ENCODE results near the gene OTX2. TPM values are rescaled to one million over a fixed set of nuclear protein-coding genes. Genes with fewer than 3 reads are reported as not detected.

The OTX2 gene
- total RNA-seq, 6 experiments from 2014 or later, result not detected

DNA sequence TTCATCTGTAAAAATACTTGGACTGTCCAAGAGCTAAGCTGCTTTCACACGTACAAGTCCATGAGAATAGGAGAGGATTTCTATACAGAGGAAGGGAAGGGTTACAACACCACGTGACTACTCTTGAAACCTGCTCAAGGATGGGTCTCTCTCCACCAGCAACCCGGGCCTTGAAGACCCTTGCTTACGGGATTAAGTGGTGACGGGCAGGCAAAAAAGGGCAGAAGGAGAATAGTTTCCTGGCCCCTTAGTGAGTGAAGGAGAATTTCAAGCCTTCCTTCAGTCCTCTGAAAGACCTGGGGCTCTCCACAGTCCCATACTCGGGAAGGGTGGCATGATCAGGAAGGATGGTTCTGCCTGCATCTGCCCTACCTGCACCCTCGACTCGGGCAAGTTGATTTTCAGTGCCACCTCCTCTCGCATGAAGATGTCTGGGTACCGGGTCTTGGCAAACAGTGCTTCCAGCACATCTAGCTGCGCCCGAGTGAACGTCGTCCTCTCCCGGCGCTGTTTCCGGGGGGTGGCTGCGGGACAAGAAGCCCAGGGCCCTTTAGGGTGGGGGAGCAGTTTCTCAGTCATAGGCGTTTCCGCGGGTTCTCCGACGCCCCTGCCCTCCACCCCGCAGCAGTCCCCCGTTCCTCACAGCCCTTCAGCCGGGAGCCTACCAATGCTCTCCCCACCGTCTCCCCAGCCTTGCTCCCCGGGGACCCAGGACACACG lies 6.3 kb downstream of the OTX2 start:
- TF ChIP-seq, protein P1, sequence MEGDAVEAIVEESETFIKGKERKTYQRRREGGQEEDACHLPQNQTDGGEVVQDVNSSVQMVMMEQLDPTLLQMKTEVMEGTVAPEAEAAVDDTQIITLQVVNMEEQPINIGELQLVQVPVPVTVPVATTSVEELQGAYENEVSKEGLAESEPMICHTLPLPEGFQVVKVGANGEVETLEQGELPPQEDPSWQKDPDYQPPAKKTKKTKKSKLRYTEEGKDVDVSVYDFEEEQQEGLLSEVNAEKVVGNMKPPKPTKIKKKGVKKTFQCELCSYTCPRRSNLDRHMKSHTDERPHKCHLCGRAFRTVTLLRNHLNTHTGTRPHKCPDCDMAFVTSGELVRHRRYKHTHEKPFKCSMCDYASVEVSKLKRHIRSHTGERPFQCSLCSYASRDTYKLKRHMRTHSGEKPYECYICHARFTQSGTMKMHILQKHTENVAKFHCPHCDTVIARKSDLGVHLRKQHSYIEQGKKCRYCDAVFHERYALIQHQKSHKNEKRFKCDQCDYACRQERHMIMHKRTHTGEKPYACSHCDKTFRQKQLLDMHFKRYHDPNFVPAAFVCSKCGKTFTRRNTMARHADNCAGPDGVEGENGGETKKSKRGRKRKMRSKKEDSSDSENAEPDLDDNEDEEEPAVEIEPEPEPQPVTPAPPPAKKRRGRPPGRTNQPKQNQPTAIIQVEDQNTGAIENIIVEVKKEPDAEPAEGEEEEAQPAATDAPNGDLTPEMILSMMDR (IDR thresholded peaks at IDR 0.05), result no peak
- DNase-seq, result no peak
- Mint-ChIP-seq H3K4me1 (ENCODE audit: low read depth) (no peaks in the 10 kb centered on the region), H3K27me3 (ENCODE audit: insufficient read depth) (peaks cover 29% of the 10 kb centered on the region), H3K36me3 (ENCODE audit: low read depth) (no peaks in the 10 kb centered on the region), H3K4me3 (no peak overlapping the region), H3K27ac (no peak overlapping the region), H3K9me3 (peaks cover 4% of the 10 kb centered on the region; the same call in 1 of the 2 replicates)

DNA sequence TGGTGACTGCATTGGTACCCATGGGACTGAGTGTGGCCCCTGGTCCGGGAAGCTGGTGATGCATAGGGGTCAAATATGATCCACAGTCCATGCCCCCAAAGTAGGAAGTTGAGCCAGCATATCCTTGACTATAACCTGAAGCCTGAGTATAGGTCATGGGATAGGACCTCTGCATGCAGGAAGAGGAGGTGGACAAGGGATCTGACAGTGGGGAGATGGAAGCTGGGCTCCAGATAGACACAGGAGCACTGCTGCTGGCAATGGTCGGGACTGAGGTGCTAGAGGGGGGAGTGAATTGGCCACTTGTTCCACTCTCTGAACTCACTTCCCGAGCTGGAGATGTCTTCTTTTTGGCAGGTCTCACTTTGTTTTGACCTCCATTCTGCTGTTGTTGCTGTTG lies 8.4 kb downstream of the OTX2 start:
- Mint-ChIP-seq H3K9me3 (no peaks in the 10 kb centered on the region), H3K4me1 (ENCODE audit: low read depth) (no peaks in the 10 kb centered on the region), H3K27ac (no peak overlapping the region), H3K36me3 (ENCODE audit: low read depth) (no peaks in the 10 kb centered on the region), H3K27me3 (ENCODE audit: insufficient read depth) (peaks cover 23% of the 10 kb centered on the region; the same call in 1 of the 2 replicates), H3K4me3 (no peak overlapping the region)
- TF ChIP-seq, protein P1 (IDR thresholded peaks at IDR 0.05), result no peak
- DNase-seq, result no peak

DNA sequence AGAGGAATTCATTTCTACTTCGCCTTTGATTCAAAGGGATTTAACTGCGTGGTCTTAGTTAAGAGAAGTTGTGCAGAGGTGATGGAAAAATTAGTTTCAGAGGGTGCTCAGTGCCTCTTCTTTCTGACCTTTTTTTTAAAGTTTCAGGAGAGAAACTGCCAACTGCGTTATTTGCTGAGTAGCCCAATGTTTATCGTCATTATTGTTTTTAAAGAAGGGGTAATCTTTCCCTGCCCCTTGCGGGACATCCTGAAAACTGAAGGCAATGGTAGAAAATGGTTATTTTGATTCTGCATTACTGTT lies 11.0 kb downstream of the OTX2 start:
- TF ChIP-seq, protein P1 (IDR thresholded peaks at IDR 0.05), result no peak
- H3K4me1 Mint-ChIP-seq (ENCODE audit: low read depth), result no peaks in the 10 kb centered on the region
- no peak for DNase-seq

DNA sequence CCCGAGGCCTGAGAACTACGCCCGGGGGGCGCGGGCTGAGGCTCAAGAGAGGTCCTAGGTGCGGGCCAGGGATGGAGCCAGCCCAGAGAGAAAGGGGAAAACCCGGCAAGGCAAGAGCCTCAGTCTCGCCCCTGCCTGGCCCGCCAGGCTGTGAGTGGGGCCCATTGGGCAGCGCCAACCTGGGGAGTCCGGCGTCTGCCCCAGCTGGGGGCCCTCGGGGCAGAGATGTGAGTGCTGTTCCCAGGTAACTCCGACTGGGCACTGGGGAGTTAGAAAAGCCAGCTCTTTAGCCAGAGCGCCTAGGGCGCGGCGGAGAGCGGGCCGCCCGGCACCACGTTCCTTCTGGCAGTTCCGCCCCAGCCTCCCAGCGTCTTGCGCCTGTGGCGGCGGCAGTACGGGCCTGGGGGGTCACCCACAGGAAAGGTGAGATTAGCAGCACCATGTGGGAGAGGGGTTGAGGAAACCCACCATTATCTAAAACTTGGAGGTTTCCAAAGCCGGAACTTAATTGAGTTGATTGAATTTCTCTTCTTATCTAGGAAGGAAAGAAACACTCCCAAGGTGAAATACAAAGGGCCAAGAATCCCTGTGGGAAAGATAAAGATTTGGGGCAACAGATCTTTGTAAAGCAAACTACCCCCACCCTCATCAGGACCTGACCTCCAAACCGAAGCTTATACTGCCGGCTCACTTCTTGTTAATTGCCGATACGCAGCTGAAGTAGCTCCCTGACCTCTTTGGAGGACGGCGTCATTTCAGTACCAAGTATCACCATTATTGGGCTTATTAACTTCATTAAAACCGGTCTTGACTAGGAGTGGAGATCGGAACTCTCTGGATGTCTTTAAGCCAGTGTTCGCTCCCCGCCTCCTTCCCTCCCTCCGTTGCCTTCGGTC lies 11.6 kb downstream of the OTX2 start:
- TF ChIP-seq, protein P1 (IDR thresholded peaks at IDR 0.05), result no peak
- Mint-ChIP-seq H3K4me1 (ENCODE audit: low read depth) (no peaks in the 10 kb centered on the region), H3K4me3 (no peak overlapping the region), H3K9me3 (no peaks in the 10 kb centered on the region), H3K36me3 (ENCODE audit: low read depth) (no peaks in the 10 kb centered on the region), H3K27me3 (ENCODE audit: insufficient read depth) (peaks cover 21% of the 10 kb centered on the region), H3K27ac (no peak overlapping the region)
- DNase-seq, result no peak

More for the DNA sequence above, 11.0 kb downstream of the OTX2 start:
- Mint-ChIP-seq H3K27ac (no peak overlapping the region), H3K9me3 (no peaks in the 10 kb centered on the region), H3K27me3 (ENCODE audit: insufficient read depth) (peaks cover 24% of the 10 kb centered on the region), H3K4me3 (no peak overlapping the region), H3K36me3 (ENCODE audit: low read depth) (no peaks in the 10 kb centered on the region)

DNA sequence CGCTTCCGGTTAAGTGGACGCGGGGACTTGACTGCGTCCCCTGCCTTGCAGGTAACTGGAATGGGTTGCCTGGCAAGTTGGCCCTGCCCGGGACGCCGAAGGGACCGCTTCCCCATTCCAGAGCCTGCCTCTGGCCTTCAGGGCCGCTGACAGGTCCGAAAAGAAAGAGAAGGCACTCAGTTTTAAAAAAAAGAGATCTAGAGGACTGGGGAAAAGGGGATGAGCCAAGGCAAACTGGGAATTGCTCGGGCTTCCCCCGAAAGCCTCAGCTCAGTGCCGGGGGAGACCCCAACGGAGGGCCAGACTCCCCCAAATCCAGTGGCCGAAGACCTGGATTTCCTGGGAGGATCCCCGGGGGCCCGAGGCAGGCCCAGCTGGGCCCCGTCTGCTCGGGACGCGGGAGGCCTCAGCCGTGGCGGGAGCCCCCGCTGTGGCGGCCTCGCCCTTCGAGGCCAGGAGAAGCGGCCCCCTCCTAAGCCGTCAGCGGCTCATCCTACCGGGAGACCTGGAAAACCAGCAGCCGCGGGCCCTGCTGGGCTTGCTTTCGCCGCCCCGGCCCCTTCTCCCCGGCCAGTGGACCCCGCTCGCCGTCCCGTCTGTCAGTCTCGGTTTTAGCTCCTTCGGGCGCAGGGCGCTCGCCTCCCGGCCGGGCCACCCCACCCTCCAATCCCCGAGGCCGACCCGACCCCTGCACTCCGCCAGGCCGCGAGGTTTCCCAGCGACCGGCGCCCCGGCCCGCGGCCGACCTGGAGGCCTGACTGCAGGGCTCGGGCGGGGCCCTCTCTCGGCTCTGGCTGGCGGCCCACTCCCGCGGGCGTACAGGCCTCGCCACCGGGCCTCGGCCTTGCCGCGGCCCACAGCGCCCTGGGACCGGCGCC lies 12.5 kb downstream of the OTX2 start:
- no peak for DNase-seq
- Mint-ChIP-seq H3K27ac (no peak overlapping the region), H3K36me3 (ENCODE audit: low read depth) (no peaks in the 10 kb centered on the region), H3K27me3 (ENCODE audit: insufficient read depth) (peaks cover 17% of the 10 kb centered on the region), H3K9me3 (peaks cover 4% of the 10 kb centered on the region), H3K4me1 (ENCODE audit: low read depth) (no peaks in the 10 kb centered on the region), H3K4me3 (no peak overlapping the region)
- TF ChIP-seq, protein P1 (IDR thresholded peaks at IDR 0.05), result no peak

Measured in HFFc6 (cell line).